Measurements from ENCODE around the gene SLC7A5. TPM values are rescaled to one million over a fixed set of nuclear protein-coding genes. Genes with fewer than 3 reads are reported as not detected.

SLC7A5 gene
- 32.6 and 181 TPM in 2 replicates for total RNA-seq

DNA sequence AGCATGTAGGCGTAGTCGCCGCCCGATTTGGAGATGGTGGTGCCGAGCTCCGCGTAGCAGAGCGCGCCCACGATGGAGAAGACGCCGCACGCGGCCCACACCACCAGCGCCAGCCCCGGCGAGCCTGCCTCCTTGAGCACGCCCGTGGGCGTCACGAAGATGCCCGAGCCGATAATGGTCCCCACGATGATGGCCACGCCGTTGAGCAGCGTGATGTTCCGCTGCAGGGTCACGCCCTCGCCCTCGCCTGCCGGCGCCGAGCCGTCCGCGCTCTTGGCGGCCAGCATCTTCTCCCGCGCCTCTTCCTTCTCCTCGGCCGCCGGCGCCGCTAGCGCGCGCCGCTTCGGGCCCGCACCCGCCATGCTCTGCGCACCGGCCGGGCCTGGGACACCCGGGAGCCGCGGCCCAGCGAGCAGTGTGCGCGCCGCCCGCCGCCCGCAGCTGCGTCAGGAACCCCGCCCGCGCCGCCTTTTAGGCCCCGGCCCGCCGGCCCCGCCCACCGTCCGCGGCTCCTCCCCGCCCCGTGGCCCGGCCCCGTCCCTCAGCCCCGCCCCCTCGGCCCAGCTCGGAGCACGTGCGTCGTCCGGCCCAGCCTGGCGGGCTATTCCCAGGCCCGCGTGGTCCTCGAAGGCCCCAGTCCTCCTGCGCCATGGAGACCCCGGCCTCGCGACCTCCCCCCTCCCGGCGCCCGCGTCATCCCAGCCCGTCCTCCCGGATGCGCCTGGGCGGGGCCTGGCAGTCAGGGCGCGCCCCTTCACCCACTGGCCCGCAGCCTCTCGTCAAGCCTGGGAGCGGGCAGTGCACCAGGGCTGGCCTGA, at the start of gene SLC7A5:
Gene SLC7A5, minus strand, starts transcription at position 447 of the 818 bp plus-strand sequence. Its CDS starts 85 bp downstream, at position 362.

Small RNAs within 50 kb of the gene (small RNA-seq; reads per million reads assigned to genes)
- not detected for gene MIR6775

Other genes starting within 250 kb of the SLC7A5 start
- 9.2 and 29.8 TPM in 2 replicates for gene KLHDC4, start 103.5 kb downstream of the SLC7A5 start, total RNA-seq
- gene CA5A, start 67.0 kb upstream of the SLC7A5 start, total RNA-seq = not detected in 2 replicates
- 28.8 and 44.8 TPM in 2 replicates for gene BANP, start 81.9 kb upstream of the SLC7A5 start, total RNA-seq

All from placental epithelial cell (primary cell).